GM18867 (cell line): Measurements from ENCODE around the gene ACSM4.
"Not testable (repeated sequence)": the region's sequence is repeated elsewhere in the genome, so short reads cannot be mapped to it uniquely, and the experiment has no call there.

Experiments used
- ATAC-seq: cut with Tn5 transposase; IDR thresholded peaks from one replicate; pipeline ENCODE4 v1.9.1; 2021; ENCODE audit warnings: mild to moderate bottlenecking, moderate library complexity; ENCODE audit not compliant: unreplicated experiment

ACSM4 gene

GRCh38 chr12:7327918-7328317 is 24.0 kb downstream of the ACSM4 start:
- no peak for ATAC-seq

- ATAC-seq = not testable (repeated sequence)
Observed at GRCh38 chr12:7337790-7338189, 33.9 kb downstream of the ACSM4 start.

- ATAC-seq = no peak
Observed at GRCh38 chr12:7339675-7340074, 35.8 kb downstream of the ACSM4 start.

- no peak for ATAC-seq
Observed at GRCh38 chr12:7344833-7345606, 41.1 kb downstream of the ACSM4 start.

- no peak for ATAC-seq
Observed at GRCh38 chr12:7346551-7347225, 42.8 kb downstream of the ACSM4 start.

GRCh38 chr12:7349418-7349817 is 45.5 kb downstream of the ACSM4 start:
- no peak for ATAC-seq

GRCh38 chr12:7351177-7351576 is 47.3 kb downstream of the ACSM4 start:
- ATAC-seq = no peak

- ATAC-seq = no peak
Observed at GRCh38 chr12:7352661-7353060, 48.8 kb downstream of the ACSM4 start.

GRCh38 chr12:7354529-7354928 is 50.7 kb downstream of the ACSM4 start:
- ATAC-seq = no peak

- ATAC-seq = peak; percentile 71
Observed at GRCh38 chr12:7361265-7361664, 57.4 kb downstream of the ACSM4 start.

GRCh38 chr12:7362734-7363133 is 58.9 kb downstream of the ACSM4 start:
- ATAC-seq = no peak

- peak; percentile 65 for ATAC-seq
Observed at GRCh38 chr12:7369274-7369729, 65.4 kb downstream of the ACSM4 start.

GRCh38 chr12:7373226-7373625 is 69.4 kb downstream of the ACSM4 start:
- no peak for ATAC-seq

- ATAC-seq = no peak
Observed at GRCh38 chr12:7374423-7375144, 70.7 kb downstream of the ACSM4 start.

- ATAC-seq = no peak
Observed at GRCh38 chr12:7375145-7375543, 71.3 kb downstream of the ACSM4 start.

- no peak for ATAC-seq
Observed at GRCh38 chr12:7376196-7376595, 72.3 kb downstream of the ACSM4 start.
